Astrocyte of the spinal cord (primary cell): ENCODE measurements around the gene DBT.

ENCODE experiments used
- DNase-seq: peaks from one replicate; pipeline ENCODE4 v3.0.0; 2011; ENCODE audit warnings: low read depth, low spot score
- H3K4me3 ChIP-seq: 2 replicates; pipeline ENCODE4 v1.5.1; 2011; ENCODE audit warnings: low read depth, mild to moderate bottlenecking, low read length, moderate library complexity
- CTCF ChIP-seq: IDR thresholded peaks from 2 replicates; pipeline ENCODE4 v1.5.1; 2012; ENCODE audit warnings: low read depth, mild to moderate bottlenecking, low read length, inconsistent platforms
- in situ Hi-C: cut with HindIII; loops from 2 replicates; pipeline ENCODE4 v1.10.0; 2017; ENCODE audit warnings: low sequenced_read_pairs

Gene DBT

GRCh38 chr1:100177295-100178041 is 72.2 kb downstream of the DBT start:
- H3K4me3 ChIP-seq, result no peak overlapping the region
- no peak for TF ChIP-seq CTCF
- in situ Hi-C loops, result no loop called here
- DNase-seq, result no peak

GRCh38 chr1:100168051-100168450 is 81.6 kb downstream of the DBT start:
- TF ChIP-seq CTCF, result no peak
- in situ Hi-C loops, result no loop called here
- no peak for DNase-seq

GRCh38 chr1:100164702-100165101 is 84.9 kb downstream of the DBT start:
- H3K4me3 ChIP-seq, result no peak overlapping the region
- DNase-seq, result no peak
- in situ Hi-C loops, result no loop called here
- no peak for TF ChIP-seq CTCF

More at GRCh38 chr1:100168051-100168450, 81.6 kb downstream of the DBT start:
- no peak overlapping the region for H3K4me3 ChIP-seq

- no peak overlapping the region for H3K4me3 ChIP-seq
- peak; percentile 57 for DNase-seq
- TF ChIP-seq CTCF, result no peak
- in situ Hi-C loops, result no loop called here
These were observed 85.4 kb downstream of the DBT start for GRCh38 chr1:100164216-100164615.

GRCh38 chr1:100162881-100163280 is 86.8 kb downstream of the DBT start:
- no peak for TF ChIP-seq CTCF
- in situ Hi-C loops, result no loop called here
- H3K4me3 ChIP-seq, result no peak overlapping the region
- DNase-seq, result no peak

- DNase-seq, result no peak
- TF ChIP-seq CTCF, result no peak
- H3K4me3 ChIP-seq, result no peak overlapping the region
- in situ Hi-C loops, result no loop called here
These were observed 97.4 kb downstream of the DBT start for GRCh38 chr1:100152271-100152670.
